ENCODE measurements around the gene TRIM47.

The TRIM47 gene

DNA sequence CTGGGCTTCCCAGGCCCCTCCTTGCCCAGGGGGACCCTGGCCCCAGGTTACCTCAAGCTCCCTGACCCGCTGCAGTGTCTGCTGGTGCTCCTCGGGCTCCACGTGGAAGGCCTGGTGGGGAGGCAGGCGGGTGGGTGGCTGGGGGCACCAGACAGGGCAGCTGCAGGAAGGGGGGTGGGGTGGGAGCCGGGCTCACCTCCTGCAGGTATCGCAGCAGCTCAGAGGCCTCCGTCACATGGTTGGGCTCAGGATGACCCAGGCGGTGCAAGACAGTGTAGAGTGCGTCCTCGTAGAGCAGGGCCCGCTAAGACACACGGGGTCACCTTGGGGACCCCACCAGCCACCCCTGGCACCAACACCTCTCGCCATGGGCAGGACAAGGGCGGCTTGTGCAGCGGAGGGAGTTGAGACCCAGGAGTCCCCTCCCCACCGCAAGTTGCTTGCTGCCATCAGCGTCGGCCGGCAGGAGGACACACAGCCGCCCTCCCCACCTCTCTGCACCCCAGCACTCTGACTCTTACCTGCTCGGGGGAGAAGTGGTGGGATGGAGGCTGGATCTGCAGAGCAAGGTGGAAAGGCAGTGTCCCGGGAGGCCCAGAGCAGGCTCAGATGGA, 35.3 kb downstream of the TRIM47 start:
- peaks cover 17% of the 10 kb centered on the region for H3K36me3 Mint-ChIP-seq (ENCODE audit: low read depth)
- no peak overlapping the region for H3K4me3 Mint-ChIP-seq
- no peak overlapping the region for H3K27ac Mint-ChIP-seq
- H3K9me3 Mint-ChIP-seq = no peaks in the 10 kb centered on the region
- TF ChIP-seq, protein P1, sequence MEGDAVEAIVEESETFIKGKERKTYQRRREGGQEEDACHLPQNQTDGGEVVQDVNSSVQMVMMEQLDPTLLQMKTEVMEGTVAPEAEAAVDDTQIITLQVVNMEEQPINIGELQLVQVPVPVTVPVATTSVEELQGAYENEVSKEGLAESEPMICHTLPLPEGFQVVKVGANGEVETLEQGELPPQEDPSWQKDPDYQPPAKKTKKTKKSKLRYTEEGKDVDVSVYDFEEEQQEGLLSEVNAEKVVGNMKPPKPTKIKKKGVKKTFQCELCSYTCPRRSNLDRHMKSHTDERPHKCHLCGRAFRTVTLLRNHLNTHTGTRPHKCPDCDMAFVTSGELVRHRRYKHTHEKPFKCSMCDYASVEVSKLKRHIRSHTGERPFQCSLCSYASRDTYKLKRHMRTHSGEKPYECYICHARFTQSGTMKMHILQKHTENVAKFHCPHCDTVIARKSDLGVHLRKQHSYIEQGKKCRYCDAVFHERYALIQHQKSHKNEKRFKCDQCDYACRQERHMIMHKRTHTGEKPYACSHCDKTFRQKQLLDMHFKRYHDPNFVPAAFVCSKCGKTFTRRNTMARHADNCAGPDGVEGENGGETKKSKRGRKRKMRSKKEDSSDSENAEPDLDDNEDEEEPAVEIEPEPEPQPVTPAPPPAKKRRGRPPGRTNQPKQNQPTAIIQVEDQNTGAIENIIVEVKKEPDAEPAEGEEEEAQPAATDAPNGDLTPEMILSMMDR (IDR thresholded peaks at IDR 0.05; ENCODE audit: unreplicated experiment in 3 of 3) = no peak
- H3K27me3 Mint-ChIP-seq (ENCODE audit: low read depth) = no peaks in the 10 kb centered on the region
- peaks cover 11% of the 10 kb centered on the region for H3K4me1 Mint-ChIP-seq

DNA sequence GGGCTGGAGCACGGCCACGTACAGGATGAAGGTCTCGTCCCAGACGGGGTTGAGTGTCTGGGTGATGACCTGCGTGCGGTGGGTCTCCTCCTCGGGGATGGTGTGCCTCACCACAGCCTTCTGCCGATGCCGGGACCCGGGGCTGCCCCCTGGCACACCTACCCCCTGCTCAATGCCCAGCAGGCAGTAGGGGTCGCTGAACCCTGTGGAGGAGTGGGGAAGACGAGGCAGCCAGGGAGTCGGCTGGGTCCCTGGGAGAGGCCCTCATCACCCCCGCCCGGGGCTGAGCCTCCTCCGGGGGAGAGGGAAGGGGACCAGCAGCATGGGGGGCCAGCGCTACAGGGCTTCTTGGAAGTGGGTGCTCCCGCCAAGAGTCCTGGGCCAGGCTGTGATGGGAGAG, 36.0 kb downstream of the TRIM47 start:
- Mint-ChIP-seq H3K9me3 (no peaks in the 10 kb centered on the region), H3K27me3 (ENCODE audit: low read depth) (no peaks in the 10 kb centered on the region), H3K36me3 (ENCODE audit: low read depth) (peaks cover 11% of the 10 kb centered on the region), H3K4me3 (no peak overlapping the region), H3K27ac (no peak overlapping the region), H3K4me1 (peaks cover 11% of the 10 kb centered on the region)
- TF ChIP-seq, protein P1 (IDR thresholded peaks at IDR 0.05; ENCODE audit: unreplicated experiment in 3 of 3) = no peak

DNA sequence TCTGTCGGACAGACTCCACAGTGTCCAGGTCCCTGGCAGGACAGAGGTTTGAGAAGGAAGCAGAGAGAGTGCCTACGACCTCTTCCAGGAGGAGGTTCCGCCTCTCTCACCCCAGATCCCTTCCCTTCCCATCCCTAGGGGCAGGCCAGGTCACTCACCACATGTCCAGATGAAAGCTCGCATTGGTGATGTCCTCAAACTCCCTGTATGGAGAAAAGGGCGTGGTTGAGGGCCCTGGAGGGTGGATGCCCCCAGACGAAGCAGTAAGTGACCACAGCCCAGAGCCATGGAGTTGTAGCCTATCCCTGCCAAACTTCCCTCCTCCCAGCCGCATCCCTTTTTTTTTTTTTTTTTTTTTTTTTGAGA, 37.6 kb downstream of the TRIM47 start:
- Mint-ChIP-seq H3K4me3 (no peak overlapping the region), H3K36me3 (ENCODE audit: low read depth) (peaks cover 5% of the 10 kb centered on the region), H3K4me1 (peaks cover 6% of the 10 kb centered on the region), H3K27ac (no peak overlapping the region), H3K27me3 (ENCODE audit: low read depth) (no peaks in the 10 kb centered on the region), H3K9me3 (no peaks in the 10 kb centered on the region)
- TF ChIP-seq, protein P1 (IDR thresholded peaks at IDR 0.05; ENCODE audit: unreplicated experiment in 3 of 3) = no peak

DNA sequence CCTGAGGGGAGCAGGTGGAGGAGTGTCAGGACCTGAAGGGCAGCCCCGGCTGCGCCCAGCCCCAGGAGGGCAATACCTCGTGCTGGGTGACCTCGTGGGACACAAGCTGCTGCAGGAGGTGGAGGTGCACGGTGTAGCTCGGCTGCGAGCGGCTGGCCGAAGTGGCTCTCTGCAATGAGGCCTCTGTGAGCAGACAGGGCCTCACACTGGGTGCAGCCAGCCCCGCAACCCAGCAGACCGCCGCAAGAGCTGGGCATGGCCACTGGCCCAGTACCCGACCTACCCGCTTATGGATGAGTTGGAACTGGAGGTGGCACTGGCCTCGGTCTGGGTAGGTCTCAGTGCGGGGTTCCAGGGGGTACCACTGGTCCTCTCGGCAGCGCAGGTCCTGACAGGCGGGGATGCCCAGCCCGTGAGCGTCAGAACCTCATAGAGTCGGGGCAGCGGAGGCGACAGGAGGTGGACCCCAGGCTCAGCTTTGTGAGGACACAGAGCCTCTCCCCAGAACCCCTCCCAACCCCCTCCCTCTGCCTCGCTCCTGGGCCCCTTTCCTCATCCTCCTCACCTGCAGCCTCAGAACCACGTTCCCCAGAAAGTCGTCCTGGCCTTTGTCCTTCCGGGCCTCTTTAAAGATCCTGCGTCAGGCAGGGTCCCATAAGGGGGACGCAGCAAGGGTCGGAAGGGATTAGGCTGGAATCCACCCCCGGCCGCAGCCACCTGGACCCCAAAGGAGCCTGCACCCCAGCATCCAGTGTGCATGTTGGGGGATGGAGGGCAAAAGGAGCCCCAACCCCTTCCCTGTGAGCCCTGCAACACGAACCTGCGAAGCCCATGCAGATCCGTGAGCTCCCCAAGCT, 38.2 kb downstream of the TRIM47 start:
- no peaks in the 10 kb centered on the region for H3K9me3 Mint-ChIP-seq

DNA sequence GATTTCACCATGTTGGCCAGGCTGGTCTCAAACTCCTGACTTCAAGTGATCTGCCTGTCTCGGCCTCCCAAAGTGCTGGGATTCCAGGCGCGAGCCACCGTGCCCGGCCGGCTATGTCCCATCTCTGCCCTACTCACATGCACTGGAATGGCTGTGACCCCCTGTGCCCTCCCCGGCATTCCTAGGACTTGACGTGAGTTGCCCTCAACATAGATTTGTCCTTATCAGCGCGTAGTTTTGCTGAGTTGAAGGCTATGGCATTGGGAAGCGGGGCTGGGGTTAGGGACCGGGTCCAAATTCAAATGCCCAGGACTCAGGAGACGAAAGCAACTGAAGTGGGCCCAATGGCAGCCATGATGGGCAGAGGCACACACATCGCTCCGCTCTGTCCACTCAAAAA, 40.0 kb downstream of the TRIM47 start:
- Mint-ChIP-seq H3K4me3 (no peak overlapping the region), H3K27ac (no peak overlapping the region), H3K9me3 (no peaks in the 10 kb centered on the region), H3K27me3 (ENCODE audit: low read depth) (no peaks in the 10 kb centered on the region), H3K4me1 (peaks cover 7% of the 10 kb centered on the region), H3K36me3 (ENCODE audit: low read depth) (no peaks in the 10 kb centered on the region)
- TF ChIP-seq, protein P1 (IDR thresholded peaks at IDR 0.05; ENCODE audit: unreplicated experiment in 3 of 3) = no peak

More for the DNA sequence above, 38.2 kb downstream of the TRIM47 start:
- no peak overlapping the region for H3K27ac Mint-ChIP-seq
- H3K4me3 Mint-ChIP-seq = no peak overlapping the region
- no peaks in the 10 kb centered on the region for H3K4me1 Mint-ChIP-seq
- H3K36me3 Mint-ChIP-seq (ENCODE audit: low read depth) = no peaks in the 10 kb centered on the region
- H3K27me3 Mint-ChIP-seq (ENCODE audit: low read depth) = no peaks in the 10 kb centered on the region
- TF ChIP-seq, protein P1 (IDR thresholded peaks at IDR 0.05; ENCODE audit: unreplicated experiment in 3 of 3) = no peak
